CD8-positive, alpha-beta memory T cell (primary cell): ENCODE data around the gene RMND5A. TPM values are rescaled to one million over a fixed set of nuclear protein-coding genes. Genes with fewer than 3 reads are reported as not detected.
A peak's percentile ranks its signal among the peaks of the same experiment; 100 is the strongest.

Experiments used
- CTCF ChIA-PET: fragments of 350-600 bp; sonication (Branson Sonifier 250); formaldehyde crosslinking; loops from one replicate; lab custom pipeline; 2021; ENCODE audit warnings: antibody characterized with exemption; lab: Charles Lee
- POLR2A ChIA-PET: fragments of 350-600 bp; sonication (Branson Sonifier 250); formaldehyde crosslinking; loops from one replicate; lab custom pipeline; 2021; ENCODE audit warnings: antibody characterized with exemption; lab: Charles Lee
- DNase-seq, 5 donors: peaks; one replicate each; pipeline versions ENCODE4 v3.0.0 to v3.0.0-alpha.2; 2020 to 2022; ENCODE audit warnings: mixed read lengths in 1 of 5
- H3K27ac ChIP-seq: one replicate; pipeline ENCODE4 v1.7.0; 2013; ENCODE audit warnings: low read depth, mild to moderate bottlenecking, low read length, moderate library complexity
- H3K27me3 ChIP-seq: 2 replicates; pipeline ENCODE4 v1.7.0; 2013; ENCODE audit warnings: low read length, mild to moderate bottlenecking; ENCODE audit not compliant: insufficient read depth, poor library complexity, severe bottlenecking
- H3K36me3 ChIP-seq: 2 replicates; pipeline ENCODE4 v1.7.0; 2013; ENCODE audit warnings: mild to moderate bottlenecking, low read length, moderate library complexity; ENCODE audit not compliant: insufficient read depth
- H3K4me1 ChIP-seq: 2 replicates; pipeline ENCODE4 v1.7.0; 2013; ENCODE audit warnings: mild to moderate bottlenecking, low read length, moderate library complexity; ENCODE audit not compliant: insufficient read depth
- H3K4me3 ChIP-seq: 2 replicates; pipeline ENCODE4 v1.7.0; 2013; ENCODE audit warnings: mild to moderate bottlenecking, low read length
- H3K9me3 ChIP-seq: 2 replicates; pipeline ENCODE4 v1.7.0; 2013; ENCODE audit warnings: mild to moderate bottlenecking, low read length
- H3K27ac Mint-ChIP-seq, 8 donors: one replicate each; pipeline ENCODE4 v1.8.0; 2020 to 2021; ENCODE audit warnings: mixed read lengths in 8 of 8, mild to moderate bottlenecking in 6 of 8, inconsistent platforms in 3 of 8, moderate library complexity in 3 of 8
- H3K27me3 Mint-ChIP-seq, 2 donors: one replicate each; pipeline ENCODE4 v1.8.0; 2020 to 2021; ENCODE audit warnings: mixed read lengths in 2 of 2, mild to moderate bottlenecking in 1 of 2, moderate library complexity in 1 of 2
- H3K36me3 Mint-ChIP-seq, 3 donors: one replicate each; pipeline ENCODE4 v1.8.0; 2020 to 2021; ENCODE audit warnings: mixed read lengths in 3 of 3, inconsistent platforms in 1 of 3, mild to moderate bottlenecking in 1 of 3
- H3K4me1 Mint-ChIP-seq, 3 donors: one replicate each; pipeline ENCODE4 v1.8.0; 2020 to 2021; ENCODE audit warnings: mixed read lengths in 3 of 3, inconsistent platforms in 1 of 3, mild to moderate bottlenecking in 1 of 3
- H3K4me3 Mint-ChIP-seq, 7 donors: one replicate each; pipeline ENCODE4 v1.8.0; 2020 to 2021; ENCODE audit warnings: mixed read lengths in 7 of 7, mild to moderate bottlenecking in 6 of 7, moderate library complexity in 4 of 7, inconsistent platforms in 2 of 7
- H3K9me3 Mint-ChIP-seq, 5 donors: one replicate each; pipeline ENCODE4 v1.8.0; 2020 to 2022; ENCODE audit warnings: mixed read lengths in 5 of 5, mild to moderate bottlenecking in 3 of 5, moderate library complexity in 2 of 5, inconsistent platforms in 1 of 5
- polyA plus RNA-seq: library from polyadenylated mRNA; unstranded; fragments of 300-500 nt; fragmentation: Illumina TruSeq; gene quantifications from one replicate; pipeline ENCODE4 v1.2.3, GENCODE V29; 2021
- total RNA-seq, 2 experiments: library from RNA; stranded (reverse); gene quantifications; one replicate each; pipeline ENCODE4 v1.2.3, GENCODE V29; 2021

Gene RMND5A
- total and polyA plus RNA-seq, 3 experiments from 2014 or later, result 20.7 to 63.5 (median 57.7) TPM

GRCh38 chr2:86822668-86823345 is 102.7 kb downstream of the RMND5A start:
- Mint-ChIP-seq H3K27me3 (no peaks in the 10 kb centered on the region), H3K36me3 (peaks cover 7 to 61% (median 11%) of the 10 kb centered on the region in 3 donors), H3K27ac (peak overlapping the region; percentile 85 to 99 (median 91)), H3K4me1 (peaks cover 84 to 90% (median 86%) of the 10 kb centered on the region in 3 donors), H3K9me3 (peaks cover 0 to 4% (median 0%) of the 10 kb centered on the region in 5 donors), H3K4me3 (peak overlapping the region; percentile 83 to 97 (median 86))
- ChIA-PET POLR2A (interaction anchor here (0.6 to 5.3 kb wide), 10 partner anchors 8 to 262 kb away, joined by 3 to 60 read pairs (median 5); partner anchors contain the start of gene CD8B), CTCF (interaction anchor here (2.1 to 8.7 kb wide), 2 partner anchors 11 to 14 kb away, joined by 8 to 96 read pairs; no protein-coding TSS in a partner anchor)
- Histone ChIP-seq H3K36me3 (no peaks in the 10 kb centered on the region), H3K9me3 (no peaks in the 10 kb centered on the region), H3K4me1 (peaks cover 58% of the 10 kb centered on the region), H3K27me3 (no peaks in the 10 kb centered on the region), H3K27ac (no peak overlapping the region), H3K4me3 (peak overlapping the region; percentile 15)
- DNase-seq, result no peak

- no peaks in the 10 kb centered on the region for H3K9me3 ChIP-seq
- H3K4me3 Mint-ChIP-seq, result peak overlapping the region; percentile 83 to 97 (median 86)
- no peaks in the 10 kb centered on the region for H3K36me3 ChIP-seq
- H3K27me3 Mint-ChIP-seq, result no peaks in the 10 kb centered on the region
- peaks cover 48% of the 10 kb centered on the region for H3K4me1 ChIP-seq
- H3K27me3 ChIP-seq, result no peaks in the 10 kb centered on the region
- H3K36me3 Mint-ChIP-seq, result peaks cover under 1 to 49% (median 2%) of the 10 kb centered on the region in 3 donors
- peak overlapping the region; percentile 91 for H3K4me3 ChIP-seq
- H3K9me3 Mint-ChIP-seq, result peaks cover 0 to 4% (median 0%) of the 10 kb centered on the region in 5 donors
- peak; percentile 42 to 73 (median 48) for DNase-seq
- H3K4me1 Mint-ChIP-seq, result peaks cover 85 to 91% (median 87%) of the 10 kb centered on the region in 3 donors
- ChIA-PET CTCF (interaction anchor here (0.7 to 8.7 kb wide), 9 partner anchors 7 to 384 kb away, joined by 3 to 96 read pairs (median 8); partner anchors contain the start of genes CD8A and KDM3A), POLR2A (interaction anchor here (0.5 to 4.5 kb wide), 9 partner anchors 10 to 267 kb away, joined by 4 to 81 read pairs (median 11); partner anchors contain the start of gene CD8A)
- H3K27ac Mint-ChIP-seq, result peak overlapping the region; percentile 89 to 99 (median 94)
- peak overlapping the region; percentile 84 for H3K27ac ChIP-seq
Observed at GRCh38 chr2:86825036-86825692, 105.1 kb downstream of the RMND5A start.

GRCh38 chr2:86825693-86826381 is 105.7 kb downstream of the RMND5A start:
- Histone ChIP-seq H3K27me3 (no peaks in the 10 kb centered on the region), H3K4me1 (peaks cover 45% of the 10 kb centered on the region), H3K9me3 (no peaks in the 10 kb centered on the region), H3K36me3 (no peaks in the 10 kb centered on the region), H3K27ac (peak overlapping the region; percentile 84), H3K4me3 (peak overlapping the region; percentile 91)
- peaks cover 78 to 84% (median 80%) of the 10 kb centered on the region in 3 donors for H3K4me1 Mint-ChIP-seq
- no peaks in the 10 kb centered on the region for H3K27me3 Mint-ChIP-seq
- H3K27ac Mint-ChIP-seq, result peak overlapping the region; percentile 89 to 99 (median 94)
- CTCF ChIA-PET, result interaction anchor here (1.2 to 8.7 kb wide), 8 partner anchors 8 to 385 kb away, joined by 3 to 96 read pairs (median 8); partner anchors contain the start of genes CD8A and KDM3A
- H3K36me3 Mint-ChIP-seq, result peaks cover 0 to 47% (median 2%) of the 10 kb centered on the region in 3 donors
- peaks cover 0 to 4% (median 0%) of the 10 kb centered on the region in 5 donors for H3K9me3 Mint-ChIP-seq
- POLR2A ChIA-PET, result interaction anchor here (0.7 to 4.5 kb wide), 11 partner anchors 10 to 273 kb away, joined by 3 to 81 read pairs (median 7); partner anchors contain the start of gene CD8A
- H3K4me3 Mint-ChIP-seq, result peak overlapping the region; percentile 83 to 97 (median 86)
- DNase-seq, result peak; percentile 65 to 96 (median 93)

- H3K4me1 Mint-ChIP-seq, result peaks cover 73 to 83% (median 80%) of the 10 kb centered on the region in 3 donors
- no peaks in the 10 kb centered on the region for H3K27me3 Mint-ChIP-seq
- peaks cover 0 to 37% (median 0%) of the 10 kb centered on the region in 3 donors for H3K36me3 Mint-ChIP-seq
- ChIA-PET POLR2A (interaction anchor here (0.6 to 4.5 kb wide), 4 partner anchors 10 to 36 kb away, joined by 3 to 81 read pairs (median 18); partner anchors contain the start of gene CD8A), CTCF (interaction anchor here (2.6 to 8.7 kb wide), 4 partner anchors 9 to 41 kb away, joined by 8 to 96 read pairs (median 17); no protein-coding TSS in a partner anchor)
- peak overlapping the region; percentile 79 for H3K27ac ChIP-seq
- H3K36me3 ChIP-seq, result no peaks in the 10 kb centered on the region
- H3K27ac Mint-ChIP-seq, result peak overlapping the region; percentile 89 to 99 (median 94)
- peak overlapping the region; percentile 51 for H3K4me3 ChIP-seq
- H3K9me3 ChIP-seq, result no peaks in the 10 kb centered on the region
- H3K4me3 Mint-ChIP-seq, result peak overlapping the region; percentile 83 to 97 (median 86)
- DNase-seq, result no peak
- H3K27me3 ChIP-seq, result no peaks in the 10 kb centered on the region
- peaks cover 0 to 4% (median 0%) of the 10 kb centered on the region in 5 donors for H3K9me3 Mint-ChIP-seq
- H3K4me1 ChIP-seq, result peaks cover 51% of the 10 kb centered on the region
Observed at GRCh38 chr2:86826951-86827350, 106.9 kb downstream of the RMND5A start.

Other genes with a start within 250 kb of the RMND5A start
- 10 to 100 TPM; 51.7 to 58.9 TPM for gene CHMP3, start 156.8 kb upstream of the RMND5A start, total RNA-seq
- gene CHMP3, start 156.8 kb upstream of the RMND5A start, polyA plus RNA-seq, result 70.1 TPM
- gene RNF103, start 96.4 kb upstream of the RMND5A start, total RNA-seq, result 10 to 100 TPM; 14.6 TPM
- 4.8 TPM for gene RNF103, start 96.4 kb upstream of the RMND5A start, polyA plus RNA-seq
- 100 to 1,000 TPM; 359 to 363 TPM for gene CD8A, start 70.6 kb downstream of the RMND5A start, total RNA-seq
- 924 TPM for gene CD8A, start 70.6 kb downstream of the RMND5A start, polyA plus RNA-seq
- 100 to 1,000 TPM; 259 to 273 TPM for gene CD8B, start 141.6 kb downstream of the RMND5A start, total RNA-seq
- gene CD8B, start 141.6 kb downstream of the RMND5A start, polyA plus RNA-seq, result 908 TPM
- 1 to 10 TPM in 1 of 2 experiments, under 1 TPM in 1; 0.92 to 2.2 TPM for gene RGPD1, start 221.8 kb downstream of the RMND5A start, total RNA-seq
- gene RGPD1, start 221.8 kb downstream of the RMND5A start, polyA plus RNA-seq, result 2.1 TPM